ENCODE measurements around the gene UBE2D2. TPM values are rescaled to one million over a fixed set of nuclear protein-coding genes. Genes with fewer than 3 reads are reported as not detected.

The UBE2D2 gene
- total and polyA plus RNA-seq, 7 donors, result 61.5 to 177 (median 93.0) TPM

GRCh38 chr5:139638736-139639618 lies 77.8 kb downstream of the UBE2D2 start:
- Histone ChIP-seq H3K9me3 (no peaks in the 10 kb centered on the region), H3K4me1 (peaks cover 0 to 47% (median 35%) of the 10 kb centered on the region in 4 donors), H3K27ac (peak overlapping the region; percentile 77 to 85 (median 83)), H3K36me3 (no peaks in the 10 kb centered on the region), H3K4me3 (no peak overlapping the region), H3K27me3 (no peaks in the 10 kb centered on the region)
- DNase-seq, result peak; percentile 49
- WGBS, 2 donors, result 57 to 65% methylated on average over 12 of the region's 12 CpGs
- intact Hi-C loops (cut with DNase I), result loop anchor here (1.0 kb wide), 1 partner anchor 8 kb away; no protein-coding TSS in a partner anchor
- TF ChIP-seq POLR2AphosphoS5 (IDR thresholded peaks at IDR 0.05) (no peak), EP300 (IDR thresholded peaks at IDR 0.05) (no peak), POLR2A (IDR thresholded peaks at IDR 0.05) (no peak), CTCF (IDR thresholded peaks at IDR 0.05) (no peak)

DNA sequence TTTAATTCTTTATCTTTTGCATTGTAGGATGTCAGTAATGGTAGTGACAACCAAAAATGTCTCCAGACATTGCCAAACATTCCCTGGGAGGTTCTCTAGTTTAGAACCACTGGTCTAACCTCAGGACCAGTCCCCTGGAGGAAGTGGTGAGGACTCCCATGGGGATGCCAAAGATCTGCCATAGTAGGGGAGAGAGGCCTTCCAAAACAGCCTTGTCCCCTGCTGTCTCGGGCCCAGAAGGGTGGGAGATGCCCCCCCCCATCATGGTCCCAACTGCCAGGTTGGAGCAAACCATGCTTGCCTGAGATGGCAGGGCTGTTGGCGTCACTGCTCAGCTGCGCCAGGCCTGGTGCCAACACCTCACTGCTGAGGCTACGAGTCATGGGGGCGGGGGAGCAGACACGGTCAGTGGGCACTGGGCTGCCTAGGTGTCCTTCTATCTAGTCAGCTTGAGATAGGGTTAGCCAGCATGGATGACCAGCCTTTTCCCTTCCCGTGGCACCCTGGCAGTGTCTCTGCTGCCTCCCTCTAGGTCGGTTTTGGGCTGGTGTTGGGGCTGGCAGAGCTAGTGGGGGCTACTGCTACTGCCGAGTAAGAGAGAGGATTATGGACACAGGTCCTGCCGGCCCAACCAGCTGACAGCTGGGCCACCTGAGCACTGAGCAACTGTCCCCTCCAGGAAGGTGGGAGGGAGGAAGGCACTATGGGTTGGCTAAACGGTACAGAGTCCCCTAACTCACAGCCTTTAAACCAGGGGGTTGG lies 78.7 kb downstream of the UBE2D2 start:
- H3K4me1 ChIP-seq, result peaks cover 0 to 47% (median 35%) of the 10 kb centered on the region in 4 donors
- no peak for TF ChIP-seq EP300 (IDR thresholded peaks at IDR 0.05)
- TF ChIP-seq CTCF (IDR thresholded peaks at IDR 0.05), result no peak
- no peak for TF ChIP-seq POLR2AphosphoS5 (IDR thresholded peaks at IDR 0.05)
- no peak for TF ChIP-seq POLR2A (IDR thresholded peaks at IDR 0.05)
- WGBS, 2 donors, result 77 to 80% methylated on average over 11 of the region's 11 CpGs
- no peaks in the 10 kb centered on the region for H3K36me3 ChIP-seq
- H3K27ac ChIP-seq, result no peak overlapping the region
- peak; percentile 76 for DNase-seq
- no peaks in the 10 kb centered on the region for H3K27me3 ChIP-seq
- intact Hi-C loops (cut with DNase I), result no loop called here
- H3K4me3 ChIP-seq, result no peak overlapping the region
- H3K9me3 ChIP-seq, result no peaks in the 10 kb centered on the region

GRCh38 chr5:139640421-139641115 lies 79.4 kb downstream of the UBE2D2 start:
- TF ChIP-seq CTCF (IDR thresholded peaks at IDR 0.05), result no peak
- TF ChIP-seq POLR2A (IDR thresholded peaks at IDR 0.05), result no peak
- no peak for TF ChIP-seq EP300 (IDR thresholded peaks at IDR 0.05)
- no peak for TF ChIP-seq POLR2AphosphoS5 (IDR thresholded peaks at IDR 0.05)

DNA sequence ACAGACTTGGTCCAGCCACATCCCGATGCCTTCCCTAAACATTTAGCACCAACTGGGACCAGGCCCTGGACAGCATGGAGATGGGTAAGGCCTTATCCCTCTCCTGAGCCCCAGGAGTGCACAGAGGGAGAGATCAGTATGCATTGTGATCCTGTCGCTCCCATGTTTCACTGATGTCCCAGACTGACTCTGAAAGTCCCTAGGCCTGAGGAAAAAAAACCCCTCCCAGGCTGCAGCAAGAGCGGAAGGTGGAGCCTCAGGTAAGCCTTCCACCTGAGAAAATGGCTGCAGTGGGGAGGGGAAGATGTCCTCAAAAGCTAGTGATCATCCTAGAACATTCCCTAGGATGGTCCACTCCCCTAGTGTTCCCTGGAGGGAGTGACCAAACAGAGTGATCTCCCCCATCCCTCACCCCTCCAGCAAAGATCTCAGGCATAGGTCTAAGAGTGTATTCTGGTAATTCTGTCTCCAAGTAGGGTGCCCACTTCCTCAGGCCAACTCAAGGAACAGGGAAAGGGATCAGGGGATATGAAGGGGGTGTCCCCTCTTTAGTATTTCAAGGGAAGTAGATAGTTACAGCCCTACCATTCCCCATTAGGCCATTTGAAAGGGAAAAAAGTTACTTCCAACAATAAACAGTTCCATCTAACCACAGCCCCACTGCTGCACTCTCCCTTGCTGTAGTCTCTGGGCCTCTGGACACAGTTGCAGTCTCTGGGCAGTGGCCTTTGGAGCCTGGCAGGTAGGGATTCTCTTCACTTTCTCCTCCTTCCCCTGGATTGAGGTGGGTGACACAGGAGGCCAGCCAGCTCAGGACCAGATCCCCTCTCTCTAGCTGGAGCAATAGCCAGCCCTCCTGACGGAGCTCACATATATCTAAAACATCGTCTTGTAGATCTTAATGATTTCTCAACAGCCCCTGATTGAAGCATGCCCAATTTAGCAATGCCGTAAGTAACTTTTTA lies 80.3 kb downstream of the UBE2D2 start:
- Histone ChIP-seq H3K27me3 (no peaks in the 10 kb centered on the region), H3K36me3 (no peaks in the 10 kb centered on the region), H3K27ac (no peak overlapping the region), H3K4me3 (no peak overlapping the region), H3K4me1 (peaks cover 0 to 36% (median 26%) of the 10 kb centered on the region in 4 donors), H3K9me3 (no peaks in the 10 kb centered on the region)
- WGBS, 2 donors, result 87 to 93% methylated on average over 6 of the region's 6 CpGs
- intact Hi-C loops (cut with DNase I), result no loop called here
- TF ChIP-seq POLR2A (IDR thresholded peaks at IDR 0.05) (no peak), EP300 (IDR thresholded peaks at IDR 0.05) (no peak), CTCF (IDR thresholded peaks at IDR 0.05) (no peak), POLR2AphosphoS5 (IDR thresholded peaks at IDR 0.05) (no peak)
- peak; percentile 36 for DNase-seq

More at GRCh38 chr5:139640421-139641115, 79.4 kb downstream of the UBE2D2 start:
- H3K27me3 ChIP-seq, result no peaks in the 10 kb centered on the region
- H3K4me1 ChIP-seq, result peaks cover 0 to 44% (median 33%) of the 10 kb centered on the region in 4 donors
- no peak overlapping the region for H3K4me3 ChIP-seq
- no peaks in the 10 kb centered on the region for H3K36me3 ChIP-seq
- H3K9me3 ChIP-seq, result no peaks in the 10 kb centered on the region
- H3K27ac ChIP-seq, result no peak overlapping the region
- intact Hi-C loops (cut with DNase I), result no loop called here
- WGBS, 2 donors, result 90 to 94% methylated on average over 13 of the region's 13 CpGs
- peak; percentile 56 for DNase-seq
